ENCODE results near the gene TCERG1L.

TCERG1L gene

DNA sequence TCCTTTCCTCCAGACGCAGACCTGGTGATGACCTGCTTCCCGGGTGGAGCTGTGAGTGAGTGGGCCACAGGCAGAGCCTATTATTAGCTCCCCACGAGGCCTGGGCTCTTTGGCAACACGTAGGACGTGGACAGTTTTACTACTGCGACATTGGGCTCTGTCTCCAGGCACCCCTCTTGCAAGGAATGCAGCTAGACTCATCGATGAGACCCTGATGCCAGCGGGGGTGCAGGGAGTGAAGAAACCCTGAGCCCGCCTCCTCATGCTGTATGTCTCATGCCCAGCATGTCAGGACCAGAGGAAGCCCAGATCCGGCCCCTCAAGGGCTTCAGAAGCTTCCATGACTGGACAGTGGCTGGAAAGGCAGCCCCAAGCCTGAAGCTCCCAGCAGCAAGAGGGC lies 161.9 kb downstream of the TCERG1L start:
- H3K27me3 ChIP-seq (ENCODE audit: control insufficient read depth, insufficient read depth, low read length): no peaks in the 10 kb centered on the region
- H3K36me3 ChIP-seq (ENCODE audit: control insufficient read depth, insufficient read depth, low read length): no peaks in the 10 kb centered on the region
- H3K9ac ChIP-seq (ENCODE audit: low read length): no peak overlapping the region
- no peak overlapping the region for H3K4me3 ChIP-seq (ENCODE audit: low read length)
- H3K4me1 ChIP-seq (ENCODE audit: control insufficient read depth, insufficient read depth, low read length): no peaks in the 10 kb centered on the region
- H3K27ac ChIP-seq (ENCODE audit: low read depth, low read length): no peak overlapping the region

GRCh38 chr10:131149111-131149510 lies 162.4 kb downstream of the TCERG1L start:
- Histone ChIP-seq H3K27me3 (ENCODE audit: control insufficient read depth, insufficient read depth, low read length) (no peaks in the 10 kb centered on the region), H3K27ac (ENCODE audit: low read depth, low read length) (no peak overlapping the region), H3K36me3 (ENCODE audit: control insufficient read depth, insufficient read depth, low read length) (no peaks in the 10 kb centered on the region), H3K4me3 (ENCODE audit: low read length) (no peak overlapping the region), H3K4me1 (ENCODE audit: control insufficient read depth, insufficient read depth, low read length) (no peaks in the 10 kb centered on the region), H3K9ac (ENCODE audit: low read length) (no peak overlapping the region)

- Histone ChIP-seq H3K4me1 (ENCODE audit: control insufficient read depth, insufficient read depth, low read length) (no peaks in the 10 kb centered on the region), H3K27me3 (ENCODE audit: control insufficient read depth, insufficient read depth, low read length) (no peaks in the 10 kb centered on the region), H3K4me3 (ENCODE audit: low read length) (no peak overlapping the region), H3K36me3 (ENCODE audit: control insufficient read depth, insufficient read depth, low read length) (no peaks in the 10 kb centered on the region), H3K9ac (ENCODE audit: low read length) (no peak overlapping the region), H3K27ac (ENCODE audit: low read depth, low read length) (no peak overlapping the region)
Measured at GRCh38 chr10:131148270-131148669, 163.3 kb downstream of the TCERG1L start.

GRCh38 chr10:131147301-131147975 lies 164.1 kb downstream of the TCERG1L start:
- Histone ChIP-seq H3K4me1 (ENCODE audit: control insufficient read depth, insufficient read depth, low read length) (no peaks in the 10 kb centered on the region), H3K36me3 (ENCODE audit: control insufficient read depth, insufficient read depth, low read length) (no peaks in the 10 kb centered on the region), H3K9ac (ENCODE audit: low read length) (no peak overlapping the region), H3K27ac (ENCODE audit: low read depth, low read length) (no peak overlapping the region), H3K4me3 (ENCODE audit: low read length) (no peak overlapping the region), H3K27me3 (ENCODE audit: control insufficient read depth, insufficient read depth, low read length) (no peaks in the 10 kb centered on the region)

DNA sequence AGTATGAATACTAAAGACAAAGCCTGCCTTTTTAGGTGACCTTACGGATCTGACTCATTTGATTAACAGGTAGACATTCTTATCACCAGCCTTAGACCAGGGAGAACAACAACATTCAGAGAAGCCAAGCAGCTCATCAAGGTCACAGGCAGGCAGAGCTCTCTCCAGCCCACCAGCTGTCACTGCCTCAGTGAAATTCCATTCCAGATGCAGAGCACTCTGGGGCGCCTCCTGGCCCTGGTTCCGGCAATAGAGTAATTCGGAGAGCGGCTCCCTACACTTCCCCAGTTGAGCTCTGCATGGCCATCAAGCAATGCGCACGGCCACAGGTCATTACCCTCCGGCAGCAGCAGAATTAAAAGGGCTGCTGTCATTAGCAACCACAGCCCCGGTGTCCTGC lies 164.7 kb downstream of the TCERG1L start:
- no peak overlapping the region for H3K27ac ChIP-seq (ENCODE audit: low read depth, low read length)
- H3K4me3 ChIP-seq (ENCODE audit: low read length): no peak overlapping the region
- H3K27me3 ChIP-seq (ENCODE audit: control insufficient read depth, insufficient read depth, low read length): no peaks in the 10 kb centered on the region
- H3K4me1 ChIP-seq (ENCODE audit: control insufficient read depth, insufficient read depth, low read length): no peaks in the 10 kb centered on the region
- H3K36me3 ChIP-seq (ENCODE audit: control insufficient read depth, insufficient read depth, low read length): no peaks in the 10 kb centered on the region
- no peak overlapping the region for H3K9ac ChIP-seq (ENCODE audit: low read length)

DNA sequence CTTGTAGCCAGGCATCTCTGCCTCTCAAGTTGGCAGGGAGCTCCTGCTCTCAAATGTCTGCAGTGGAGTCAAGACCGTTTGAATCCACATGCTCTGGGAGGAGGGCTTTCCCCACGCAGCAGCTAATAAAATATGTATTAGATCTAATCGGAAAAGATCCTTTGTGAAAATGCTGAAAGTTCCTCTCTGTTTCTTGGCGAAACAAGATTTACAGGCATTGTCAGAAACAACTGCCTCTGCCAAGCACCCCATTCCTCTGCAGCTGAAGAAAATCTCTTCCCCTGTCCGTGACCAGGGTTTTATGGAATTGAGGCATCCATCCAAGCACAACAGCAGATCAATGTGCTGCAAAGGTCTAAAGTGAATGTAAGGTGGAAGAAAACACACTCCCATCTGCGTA lies 165.8 kb downstream of the TCERG1L start:
- Histone ChIP-seq H3K27me3 (ENCODE audit: control insufficient read depth, insufficient read depth, low read length) (no peaks in the 10 kb centered on the region), H3K9ac (ENCODE audit: low read length) (no peak overlapping the region), H3K36me3 (ENCODE audit: control insufficient read depth, insufficient read depth, low read length) (no peaks in the 10 kb centered on the region)

GRCh38 chr10:131144711-131145375 lies 166.7 kb downstream of the TCERG1L start:
- H3K36me3 ChIP-seq (ENCODE audit: control insufficient read depth, insufficient read depth, low read length): no peaks in the 10 kb centered on the region
- H3K27me3 ChIP-seq (ENCODE audit: control insufficient read depth, insufficient read depth, low read length): no peaks in the 10 kb centered on the region
- no peak overlapping the region for H3K27ac ChIP-seq (ENCODE audit: low read depth, low read length)
- H3K4me1 ChIP-seq (ENCODE audit: control insufficient read depth, insufficient read depth, low read length): no peaks in the 10 kb centered on the region
- H3K9ac ChIP-seq (ENCODE audit: low read length): no peak overlapping the region
- no peak overlapping the region for H3K4me3 ChIP-seq (ENCODE audit: low read length)

More for the DNA sequence above, 165.8 kb downstream of the TCERG1L start:
- no peak overlapping the region for H3K27ac ChIP-seq (ENCODE audit: low read depth, low read length)
- H3K4me3 ChIP-seq (ENCODE audit: low read length): no peak overlapping the region
- no peaks in the 10 kb centered on the region for H3K4me1 ChIP-seq (ENCODE audit: control insufficient read depth, insufficient read depth, low read length)

- no peaks in the 10 kb centered on the region for H3K27me3 ChIP-seq (ENCODE audit: control insufficient read depth, insufficient read depth, low read length)
Measured at GRCh38 chr10:131144196-131144595, 167.3 kb downstream of the TCERG1L start.

DNA sequence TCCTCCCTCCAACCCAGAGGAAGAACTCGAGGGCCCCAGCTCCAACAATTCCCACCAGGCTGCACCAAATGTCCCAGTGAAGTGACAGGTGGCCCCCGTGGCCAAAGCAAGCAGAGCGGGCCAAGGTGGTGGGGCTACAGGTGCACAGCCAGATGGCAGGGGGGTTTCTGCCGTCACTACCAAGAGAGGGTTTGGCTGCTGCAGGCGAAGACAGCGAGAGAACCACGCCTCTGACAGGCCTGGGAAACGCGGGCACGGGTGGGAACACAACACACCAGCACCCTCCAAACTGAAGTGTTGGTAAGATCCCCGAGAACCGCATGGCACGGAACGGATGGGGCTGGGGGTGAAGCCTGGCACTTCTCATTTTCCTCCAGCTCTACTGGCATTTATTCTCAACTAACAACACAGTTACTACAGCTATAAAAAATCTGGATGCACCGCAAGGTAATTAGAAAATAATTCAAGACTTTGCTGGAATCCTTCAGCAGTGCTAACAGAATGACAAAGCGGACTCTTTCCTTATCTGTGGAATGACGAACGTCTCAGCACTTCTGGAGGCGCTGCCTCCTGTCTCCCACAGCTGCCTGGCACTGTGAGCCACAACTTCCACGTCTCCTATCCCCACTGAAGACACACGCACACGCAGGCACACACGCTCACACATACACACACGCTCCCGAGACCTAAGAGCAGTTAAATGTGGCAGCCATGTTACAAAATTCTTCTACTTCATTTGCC lies 167.9 kb downstream of the TCERG1L start:
- H3K36me3 ChIP-seq (ENCODE audit: control insufficient read depth, insufficient read depth, low read length): no peaks in the 10 kb centered on the region
- no peak overlapping the region for H3K4me3 ChIP-seq (ENCODE audit: low read length)
- H3K9ac ChIP-seq (ENCODE audit: low read length): no peak overlapping the region
- no peaks in the 10 kb centered on the region for H3K27me3 ChIP-seq (ENCODE audit: control insufficient read depth, insufficient read depth, low read length)
- H3K27ac ChIP-seq (ENCODE audit: low read depth, low read length): no peak overlapping the region
- no peaks in the 10 kb centered on the region for H3K4me1 ChIP-seq (ENCODE audit: control insufficient read depth, insufficient read depth, low read length)

More at GRCh38 chr10:131144196-131144595, 167.3 kb downstream of the TCERG1L start:
- H3K4me3 ChIP-seq (ENCODE audit: low read length): no peak overlapping the region
- H3K27ac ChIP-seq (ENCODE audit: low read depth, low read length): no peak overlapping the region
- H3K9ac ChIP-seq (ENCODE audit: low read length): no peak overlapping the region
- no peaks in the 10 kb centered on the region for H3K36me3 ChIP-seq (ENCODE audit: control insufficient read depth, insufficient read depth, low read length)
- no peaks in the 10 kb centered on the region for H3K4me1 ChIP-seq (ENCODE audit: control insufficient read depth, insufficient read depth, low read length)

- no peak overlapping the region for H3K4me3 ChIP-seq (ENCODE audit: low read length)
- no peak overlapping the region for H3K27ac ChIP-seq (ENCODE audit: low read depth, low read length)
- no peaks in the 10 kb centered on the region for H3K36me3 ChIP-seq (ENCODE audit: control insufficient read depth, insufficient read depth, low read length)
- no peak overlapping the region for H3K9ac ChIP-seq (ENCODE audit: low read length)
- no peaks in the 10 kb centered on the region for H3K27me3 ChIP-seq (ENCODE audit: control insufficient read depth, insufficient read depth, low read length)
- no peaks in the 10 kb centered on the region for H3K4me1 ChIP-seq (ENCODE audit: control insufficient read depth, insufficient read depth, low read length)
Measured at GRCh38 chr10:131142517-131143380, 168.8 kb downstream of the TCERG1L start.

DNA sequence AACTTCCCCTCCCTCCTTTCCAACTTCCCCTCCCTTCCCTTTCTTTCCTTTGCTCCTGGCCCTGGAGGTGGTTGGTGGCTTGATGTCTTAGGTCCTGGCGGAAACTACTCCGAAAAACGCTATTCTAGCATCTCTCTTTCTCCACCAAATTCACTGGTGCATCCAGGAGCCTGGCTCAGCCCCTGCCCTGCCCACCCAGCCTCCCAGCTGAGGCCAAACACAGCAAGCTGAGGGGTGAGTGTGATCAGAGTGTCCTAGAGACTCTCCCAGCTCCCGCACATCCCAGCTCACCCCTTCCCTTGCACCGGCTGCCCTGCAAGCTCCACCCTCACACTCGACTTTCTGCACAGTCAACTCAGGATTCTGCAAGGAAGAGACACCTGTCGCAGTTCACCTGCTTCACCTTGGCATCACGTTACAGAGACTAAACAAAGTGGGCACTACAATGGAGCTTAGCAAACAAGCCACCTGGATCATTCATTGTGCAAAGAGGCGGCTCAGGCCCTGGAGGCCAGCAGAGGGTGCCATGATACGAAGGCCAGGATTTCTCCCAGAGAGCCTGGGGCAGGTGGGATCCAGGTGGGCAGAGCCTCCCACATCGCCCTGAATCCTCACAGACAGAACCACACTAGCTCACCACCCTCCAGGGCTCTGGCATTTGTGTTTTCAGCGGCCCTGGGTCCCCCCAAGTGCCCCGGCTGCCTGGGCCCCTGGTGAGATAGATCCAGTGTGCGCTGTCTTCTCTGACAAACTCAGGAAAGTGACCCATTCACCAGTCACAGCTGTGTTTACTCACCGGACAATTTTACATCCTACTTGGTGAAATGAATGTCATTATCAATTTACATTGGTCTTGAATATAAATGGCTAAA lies 169.6 kb downstream of the TCERG1L start:
- H3K27me3 ChIP-seq (ENCODE audit: control insufficient read depth, insufficient read depth, low read length): no peaks in the 10 kb centered on the region
- no peak overlapping the region for H3K9ac ChIP-seq (ENCODE audit: low read length)
- no peaks in the 10 kb centered on the region for H3K36me3 ChIP-seq (ENCODE audit: control insufficient read depth, insufficient read depth, low read length)
- no peak overlapping the region for H3K4me3 ChIP-seq (ENCODE audit: low read length)
- no peaks in the 10 kb centered on the region for H3K4me1 ChIP-seq (ENCODE audit: control insufficient read depth, insufficient read depth, low read length)
- H3K27ac ChIP-seq (ENCODE audit: low read depth, low read length): no peak overlapping the region

Measured in rectal smooth muscle tissue (tissue), 1 donor.